Loucy (cell line): Measurements from ENCODE around the gene HS1BP3.

Experiments used
- H2AFZ ChIP-seq: fragments of 200-600 bp; sonication (generic); 2 replicates; pipeline ENCODE4 v1.6.0; 2016; ENCODE audit warnings: antibody characterized with exemption, mild to moderate bottlenecking, low read length, moderate library complexity
- H3F3A ChIP-seq: fragments of 200-600 bp; 2 replicates; pipeline ENCODE4 v1.6.0; 2016; ENCODE audit warnings: antibody characterized with exemption, low read depth, mild to moderate bottlenecking
- H3K27me3 ChIP-seq: fragments of 200-600 bp; sonication (generic); 2 replicates; pipeline ENCODE4 v1.6.1; 2014; ENCODE audit warnings: low read length, mild to moderate bottlenecking; ENCODE audit not compliant: insufficient read depth, poor library complexity, severe bottlenecking
- H3K36me3 ChIP-seq: fragments of 200-600 bp; sonication (generic); 2 replicates; pipeline ENCODE4 v1.6.1; 2016; ENCODE audit warnings: low read length; ENCODE audit not compliant: insufficient read depth
- H3K4me1 ChIP-seq: fragments of 200-600 bp; sonication (generic); 2 replicates; pipeline ENCODE4 v1.5.1; 2014; ENCODE audit warnings: low read length, mild to moderate bottlenecking; ENCODE audit not compliant: insufficient read depth, poor library complexity, severe bottlenecking
- H3K4me2 ChIP-seq: fragments of 200-600 bp; sonication (generic); 2 replicates; pipeline ENCODE4 v1.6.0; 2014; ENCODE audit warnings: antibody characterized with exemption, low read length, low read depth, mild to moderate bottlenecking; ENCODE audit not compliant: poor library complexity, severe bottlenecking
- H3K4me3 ChIP-seq: fragments of 200-600 bp; sonication (generic); 2 replicates; pipeline ENCODE4 v1.5.1; 2014; ENCODE audit warnings: low read length, mild to moderate bottlenecking, mixed read lengths; ENCODE audit not compliant: poor library complexity, severe bottlenecking
- H3K79me2 ChIP-seq: fragments of 200-600 bp; sonication (generic); 2 replicates; pipeline ENCODE4 v1.6.1; 2014; ENCODE audit warnings: low read length; ENCODE audit not compliant: insufficient read depth
- H3K9ac ChIP-seq: fragments of 200-600 bp; sonication (generic); 2 replicates; pipeline ENCODE4 v1.6.0; 2014; ENCODE audit warnings: mild to moderate bottlenecking, low read depth, low read length, moderate library complexity; ENCODE audit not compliant: poor library complexity, severe bottlenecking
- H3K9me2 ChIP-seq: fragments of 200-600 bp; sonication (generic); replicated peaks from 2 replicates; pipeline ENCODE4 v1.6.1; 2016; ENCODE audit warnings: low read depth, low read length, mixed read lengths
- H3K9me3 ChIP-seq: fragments of 200-600 bp; sonication (generic); 2 replicates; pipeline ENCODE4 v1.6.1; 2014; ENCODE audit warnings: mild to moderate bottlenecking, antibody characterized with exemption, low read length, low read depth; ENCODE audit not compliant: insufficient read depth
- H4K20me1 ChIP-seq: fragments of 200-600 bp; sonication (generic); 2 replicates; pipeline ENCODE4 v1.6.0; 2014; ENCODE audit warnings: antibody characterized with exemption, low read length, mild to moderate bottlenecking; ENCODE audit not compliant: insufficient read depth, poor library complexity, severe bottlenecking
- EZH2phosphoT487 ChIP-seq: fragments of 200-600 bp; IDR thresholded peaks from 2 replicates; pipeline ENCODE4 v1.6.1; 2018; ENCODE audit warnings: antibody characterized with exemption, mild to moderate bottlenecking, moderate library complexity, borderline replicate concordance
- TF ChIP-seq, protein P1 (sequence below): fragments of 200-600 bp; sonication (generic); conservative IDR thresholded peaks from 2 replicates; pipeline ENCODE4 v1.5.1; 2014; ENCODE audit warnings: mild to moderate bottlenecking, antibody characterized with exemption, low read length

The HS1BP3 gene

DNA sequence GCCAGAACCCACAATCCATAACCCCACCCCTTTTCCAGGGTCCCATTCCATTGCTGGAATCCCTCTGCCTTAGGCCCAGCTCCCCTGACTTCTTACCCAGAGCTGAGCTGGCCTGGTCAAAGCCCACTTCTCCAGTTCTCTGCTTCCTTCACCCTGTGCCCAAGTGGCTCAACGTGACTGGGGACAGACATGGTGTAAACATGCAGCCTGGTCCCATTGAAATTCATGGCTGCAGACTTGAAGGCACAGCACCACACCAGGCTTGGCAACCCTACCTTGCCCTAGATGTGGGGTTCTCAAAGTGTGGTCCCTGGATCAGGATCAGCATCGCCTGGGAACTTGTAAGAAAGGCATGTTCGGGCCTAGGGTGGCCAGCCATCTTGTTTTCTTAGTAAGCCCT is 3.7 kb downstream of the HS1BP3 start:
- H3K9ac ChIP-seq, result peak overlapping the region; percentile 8
- no peaks in the 10 kb centered on the region for H4K20me1 ChIP-seq

DNA sequence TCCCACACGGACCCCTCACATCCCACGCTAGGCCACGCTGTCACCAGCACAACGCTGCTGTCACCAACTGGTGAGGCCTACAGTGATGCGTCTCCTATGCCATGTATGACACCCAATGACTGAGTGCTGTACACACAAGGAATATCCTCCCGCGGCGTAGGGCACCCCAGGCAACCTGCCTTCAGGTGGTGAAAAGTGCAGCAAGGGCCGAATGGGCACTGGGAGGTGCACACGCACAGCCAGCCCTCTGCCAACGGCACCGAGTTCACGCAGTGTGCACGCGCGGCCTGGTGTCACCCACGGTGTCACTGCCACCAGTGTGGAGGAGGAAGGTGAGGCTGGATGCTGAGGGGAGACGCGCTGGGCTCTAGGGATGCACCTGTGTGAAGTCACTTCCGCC is 4.5 kb downstream of the HS1BP3 start:
- no peaks in the 10 kb centered on the region for H4K20me1 ChIP-seq
- no peaks in the 10 kb centered on the region for H3K27me3 ChIP-seq
- no peaks in the 10 kb centered on the region for H3K9me3 ChIP-seq
- H3K4me3 ChIP-seq, result no peak overlapping the region
- no peaks in the 10 kb centered on the region for H3K36me3 ChIP-seq
- H3K4me1 ChIP-seq, result peaks cover 34% of the 10 kb centered on the region
- TF ChIP-seq, protein P1, sequence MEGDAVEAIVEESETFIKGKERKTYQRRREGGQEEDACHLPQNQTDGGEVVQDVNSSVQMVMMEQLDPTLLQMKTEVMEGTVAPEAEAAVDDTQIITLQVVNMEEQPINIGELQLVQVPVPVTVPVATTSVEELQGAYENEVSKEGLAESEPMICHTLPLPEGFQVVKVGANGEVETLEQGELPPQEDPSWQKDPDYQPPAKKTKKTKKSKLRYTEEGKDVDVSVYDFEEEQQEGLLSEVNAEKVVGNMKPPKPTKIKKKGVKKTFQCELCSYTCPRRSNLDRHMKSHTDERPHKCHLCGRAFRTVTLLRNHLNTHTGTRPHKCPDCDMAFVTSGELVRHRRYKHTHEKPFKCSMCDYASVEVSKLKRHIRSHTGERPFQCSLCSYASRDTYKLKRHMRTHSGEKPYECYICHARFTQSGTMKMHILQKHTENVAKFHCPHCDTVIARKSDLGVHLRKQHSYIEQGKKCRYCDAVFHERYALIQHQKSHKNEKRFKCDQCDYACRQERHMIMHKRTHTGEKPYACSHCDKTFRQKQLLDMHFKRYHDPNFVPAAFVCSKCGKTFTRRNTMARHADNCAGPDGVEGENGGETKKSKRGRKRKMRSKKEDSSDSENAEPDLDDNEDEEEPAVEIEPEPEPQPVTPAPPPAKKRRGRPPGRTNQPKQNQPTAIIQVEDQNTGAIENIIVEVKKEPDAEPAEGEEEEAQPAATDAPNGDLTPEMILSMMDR, result no peak
- no peak overlapping the region for H3K4me2 ChIP-seq
- no peak overlapping the region for H3K9ac ChIP-seq
- peaks cover 4% of the 10 kb centered on the region; the same call in 1 of the 2 replicates for H3K79me2 ChIP-seq
- no peak overlapping the region for H2AFZ ChIP-seq
- no peaks in the 10 kb centered on the region; the same call in 1 of the 2 replicates for H3F3A ChIP-seq
- H3K9me2 ChIP-seq, result no peaks in the 10 kb centered on the region

More for the DNA sequence above, 3.7 kb downstream of the HS1BP3 start:
- no peaks in the 10 kb centered on the region for H3K36me3 ChIP-seq
- TF ChIP-seq EZH2phosphoT487, result no peak
- no peak overlapping the region for H2AFZ ChIP-seq
- H3K4me3 ChIP-seq, result peak overlapping the region; percentile 10
- peaks cover 4% of the 10 kb centered on the region; the same call in 1 of the 2 replicates for H3K79me2 ChIP-seq
- H3F3A ChIP-seq, result no peaks in the 10 kb centered on the region; the same call in 1 of the 2 replicates
- no peaks in the 10 kb centered on the region for H3K9me2 ChIP-seq
- H3K9me3 ChIP-seq, result no peaks in the 10 kb centered on the region
- H3K4me2 ChIP-seq, result peak overlapping the region; percentile 99
- no peaks in the 10 kb centered on the region for H3K27me3 ChIP-seq
- peaks cover 41% of the 10 kb centered on the region for H3K4me1 ChIP-seq

DNA sequence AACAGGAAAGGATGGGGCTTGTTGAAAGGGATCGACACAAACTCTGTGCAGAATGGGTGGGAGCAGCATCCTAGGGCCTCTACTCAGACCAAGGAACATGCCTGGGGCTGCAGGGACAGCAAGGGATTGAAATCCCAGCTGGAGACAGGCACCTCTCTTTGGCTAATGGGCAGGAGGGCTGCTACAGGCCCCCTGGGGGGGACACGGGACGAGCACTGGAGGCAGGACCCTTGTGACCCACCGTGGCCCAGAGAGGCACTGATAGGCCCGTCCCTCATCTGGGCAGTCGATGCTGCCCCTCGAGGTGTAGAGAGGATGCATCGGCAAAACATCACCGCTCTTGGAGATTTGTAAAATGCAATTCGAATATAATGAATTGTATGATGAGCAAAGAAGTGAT is 5.1 kb downstream of the HS1BP3 start:
- H3K36me3 ChIP-seq, result no peaks in the 10 kb centered on the region
- H3F3A ChIP-seq, result no peaks in the 10 kb centered on the region
- H4K20me1 ChIP-seq, result no peaks in the 10 kb centered on the region
- no peak overlapping the region for H3K4me2 ChIP-seq
- peaks cover 4% of the 10 kb centered on the region; the same call in 1 of the 2 replicates for H3K79me2 ChIP-seq
- no peak overlapping the region for H2AFZ ChIP-seq
- H3K9me3 ChIP-seq, result no peaks in the 10 kb centered on the region
- H3K4me3 ChIP-seq, result no peak overlapping the region
- no peak overlapping the region for H3K9ac ChIP-seq
- no peaks in the 10 kb centered on the region for H3K27me3 ChIP-seq
- H3K9me2 ChIP-seq, result no peaks in the 10 kb centered on the region
- TF ChIP-seq, protein P1, result no peak
- no peak for TF ChIP-seq EZH2phosphoT487
- H3K4me1 ChIP-seq, result peaks cover 30% of the 10 kb centered on the region

DNA sequence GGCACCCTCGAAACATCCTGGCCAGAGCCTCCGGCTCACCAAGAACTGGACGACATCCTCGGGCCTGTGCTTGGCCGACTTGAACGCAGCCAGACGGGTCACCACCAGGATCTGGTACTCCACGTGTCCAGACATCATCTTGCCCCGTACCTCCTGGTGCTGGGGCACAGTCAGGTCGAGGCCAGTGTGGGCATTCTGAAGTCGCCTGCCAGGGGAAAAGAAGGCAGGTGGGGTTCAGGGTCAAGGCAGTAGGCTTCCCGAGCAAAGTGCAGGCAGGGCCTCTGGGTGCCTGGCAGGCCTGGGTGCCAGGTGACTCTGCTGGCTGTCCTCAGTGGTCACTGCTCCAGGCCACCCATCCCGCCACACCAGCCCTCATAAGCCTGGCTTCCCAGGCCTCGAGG is 5.6 kb downstream of the HS1BP3 start:
- no peaks in the 10 kb centered on the region for H3K9me2 ChIP-seq
- peaks cover 4% of the 10 kb centered on the region; the same call in 1 of the 2 replicates for H3K79me2 ChIP-seq
- H3K36me3 ChIP-seq, result no peaks in the 10 kb centered on the region
- peaks cover 26% of the 10 kb centered on the region for H3K4me1 ChIP-seq
- no peak for TF ChIP-seq EZH2phosphoT487
- TF ChIP-seq, protein P1, result no peak
- H3K9ac ChIP-seq, result no peak overlapping the region
- H3K4me2 ChIP-seq, result no peak overlapping the region
- no peak overlapping the region for H2AFZ ChIP-seq
- no peaks in the 10 kb centered on the region for H3K27me3 ChIP-seq
- no peaks in the 10 kb centered on the region for H3K9me3 ChIP-seq
- H3F3A ChIP-seq, result no peaks in the 10 kb centered on the region
- H4K20me1 ChIP-seq, result no peaks in the 10 kb centered on the region
- no peak overlapping the region for H3K4me3 ChIP-seq
